Measurements from ENCODE around the gene RBM10.

DNA sequence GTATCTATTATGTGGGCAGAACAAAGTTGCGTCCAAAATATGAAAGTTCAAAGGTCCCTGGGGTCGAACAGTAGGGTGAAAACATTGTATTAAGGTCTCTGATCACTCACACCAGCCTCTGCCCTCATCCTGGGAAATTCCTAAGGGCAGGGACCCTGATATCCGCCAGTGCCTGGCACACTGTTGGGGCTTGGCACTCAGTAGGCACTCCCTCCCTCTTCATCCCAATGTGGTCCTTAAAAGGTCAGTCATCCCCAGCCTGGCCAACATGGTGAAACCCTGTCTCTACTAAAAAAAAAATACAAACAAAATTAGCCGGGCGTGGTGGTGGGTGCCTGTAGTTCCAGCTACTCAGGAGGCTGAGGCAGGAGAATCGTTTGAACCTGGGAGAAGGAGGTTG lies 6.8 kb upstream of the RBM10 start:
- TF ChIP-seq EP300 (IDR thresholded peaks at IDR 0.05; ENCODE audit: low read depth in 2 of 2, low read length in 2 of 2), result no peak
- no peak for TF ChIP-seq EP300 (CRISPR knock-in tag; IDR thresholded peaks at IDR 0.05; ENCODE audit: borderline replicate concordance)
- no peak for TF ChIP-seq NBN (conservative IDR thresholded peaks at IDR 0.05)
- no peak for TF ChIP-seq RAD21 (CRISPR knock-in tag; IDR thresholded peaks at IDR 0.05)
- TF ChIP-seq ATM (IDR thresholded peaks at IDR 0.05; ENCODE audit: borderline replicate concordance), result no peak
- TF ChIP-seq, protein P1, sequence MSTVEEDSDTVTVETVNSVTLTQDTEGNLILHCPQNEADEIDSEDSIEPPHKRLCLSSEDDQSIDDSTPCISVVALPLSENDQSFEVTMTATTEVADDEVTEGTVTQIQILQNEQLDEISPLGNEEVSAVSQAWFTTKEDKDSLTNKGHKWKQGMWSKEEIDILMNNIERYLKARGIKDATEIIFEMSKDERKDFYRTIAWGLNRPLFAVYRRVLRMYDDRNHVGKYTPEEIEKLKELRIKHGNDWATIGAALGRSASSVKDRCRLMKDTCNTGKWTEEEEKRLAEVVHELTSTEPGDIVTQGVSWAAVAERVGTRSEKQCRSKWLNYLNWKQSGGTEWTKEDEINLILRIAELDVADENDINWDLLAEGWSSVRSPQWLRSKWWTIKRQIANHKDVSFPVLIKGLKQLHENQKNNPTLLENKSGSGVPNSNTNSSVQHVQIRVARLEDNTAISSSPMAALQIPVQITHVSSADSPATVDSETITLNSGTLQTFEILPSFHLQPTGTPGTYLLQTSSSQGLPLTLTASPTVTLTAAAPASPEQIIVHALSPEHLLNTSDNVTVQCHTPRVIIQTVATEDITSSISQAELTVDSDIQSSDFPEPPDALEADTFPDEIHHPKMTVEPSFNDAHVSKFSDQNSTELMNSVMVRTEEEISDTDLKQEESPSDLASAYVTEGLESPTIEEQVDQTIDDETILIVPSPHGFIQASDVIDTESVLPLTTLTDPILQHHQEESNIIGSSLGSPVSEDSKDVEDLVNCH (CRISPR knock-in tag; IDR thresholded peaks at IDR 0.05), result no peak
- TF ChIP-seq, protein P2, sequence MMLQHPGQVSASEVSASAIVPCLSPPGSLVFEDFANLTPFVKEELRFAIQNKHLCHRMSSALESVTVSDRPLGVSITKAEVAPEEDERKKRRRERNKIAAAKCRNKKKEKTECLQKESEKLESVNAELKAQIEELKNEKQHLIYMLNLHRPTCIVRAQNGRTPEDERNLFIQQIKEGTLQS (CRISPR knock-in tag; IDR thresholded peaks at IDR 0.05), result no peak

All from HepG2 (cell line).